OCI-LY3 (cell line): ENCODE results near the gene MTHFD1.

Experiments
- H2AFZ ChIP-seq: fragments of 200-600, 300-600 bp; shearing (Covaris generic); 2 replicates; pipeline ENCODE4 v1.6.0; 2014; ENCODE audit warnings: antibody characterized with exemption, low read depth, low read length
- H3K27ac ChIP-seq: fragments of 200-600, 300-600 bp; sonication (generic); 2 replicates; pipeline ENCODE4 v1.5.1; 2014; ENCODE audit warnings: mild to moderate bottlenecking, low read length, moderate library complexity, mixed read lengths
- H3K27me3 ChIP-seq: fragments of 200-600, 300-600 bp; sonication (generic); 2 replicates; pipeline ENCODE4 v1.6.1; 2014; ENCODE audit warnings: low read depth, low read length, mixed read lengths
- H3K36me3 ChIP-seq: fragments of 200-600, 300-600 bp; sonication (generic); replicated peaks from 2 replicates; pipeline ENCODE3; 2014; ENCODE audit warnings: low read depth, low read length, mixed read lengths
- H3K4me1 ChIP-seq: fragments of 300-600, 200-600 bp; sonication (generic); 2 replicates; pipeline ENCODE4 v1.6.1; 2014; ENCODE audit warnings: low read length, mixed read lengths
- H3K4me2 ChIP-seq: fragments of 200-600, 300-600 bp; sonication (generic); 2 replicates; pipeline ENCODE4 v1.6.1; 2014; ENCODE audit warnings: low read length, mixed read lengths
- H3K4me3 ChIP-seq: fragments of 300-600, 200-600 bp; sonication (generic); 2 replicates; pipeline ENCODE4 v1.5.1; 2014; ENCODE audit warnings: antibody characterized with exemption, mild to moderate bottlenecking, low read length, moderate library complexity
- H3K79me2 ChIP-seq: fragments of 300-600, 200-600 bp; shearing (Covaris generic); 2 replicates; pipeline ENCODE4 v1.6.1; 2014; ENCODE audit warnings: mild to moderate bottlenecking, low read length, mixed read lengths
- H3K9ac ChIP-seq: fragments of 300-600, 200-600 bp; shearing (Covaris generic); 2 replicates; pipeline ENCODE4 v1.6.0; 2014; ENCODE audit warnings: mild to moderate bottlenecking, low read length, moderate library complexity
- H3K9me3 ChIP-seq: fragments of 200-600, 300-600 bp; shearing (Covaris generic); 2 replicates; pipeline ENCODE4 v1.6.1; 2014; ENCODE audit warnings: low read length, mixed read lengths; ENCODE audit not compliant: insufficient read depth
- H4K20me1 ChIP-seq: fragments of 200-600, 300-600 bp; sonication (generic); 2 replicates; pipeline ENCODE4 v1.6.1; 2016; ENCODE audit warnings: low read length, mixed read lengths; ENCODE audit not compliant: insufficient read depth
- CTCF ChIP-seq: fragments of 200-600, 300-600 bp; sonication (generic); IDR thresholded peaks from 2 replicates; pipeline ENCODE4 v1.5.1; 2014; ENCODE audit warnings: antibody characterized with exemption, low read length, low read depth
- EZH2phosphoT487 ChIP-seq: fragments of 200-600 bp; shearing (Covaris generic); IDR thresholded peaks from 2 replicates; pipeline ENCODE4 v1.6.1; 2018; ENCODE audit warnings: antibody characterized with exemption, mixed run types, low read depth

The MTHFD1 gene

DNA sequence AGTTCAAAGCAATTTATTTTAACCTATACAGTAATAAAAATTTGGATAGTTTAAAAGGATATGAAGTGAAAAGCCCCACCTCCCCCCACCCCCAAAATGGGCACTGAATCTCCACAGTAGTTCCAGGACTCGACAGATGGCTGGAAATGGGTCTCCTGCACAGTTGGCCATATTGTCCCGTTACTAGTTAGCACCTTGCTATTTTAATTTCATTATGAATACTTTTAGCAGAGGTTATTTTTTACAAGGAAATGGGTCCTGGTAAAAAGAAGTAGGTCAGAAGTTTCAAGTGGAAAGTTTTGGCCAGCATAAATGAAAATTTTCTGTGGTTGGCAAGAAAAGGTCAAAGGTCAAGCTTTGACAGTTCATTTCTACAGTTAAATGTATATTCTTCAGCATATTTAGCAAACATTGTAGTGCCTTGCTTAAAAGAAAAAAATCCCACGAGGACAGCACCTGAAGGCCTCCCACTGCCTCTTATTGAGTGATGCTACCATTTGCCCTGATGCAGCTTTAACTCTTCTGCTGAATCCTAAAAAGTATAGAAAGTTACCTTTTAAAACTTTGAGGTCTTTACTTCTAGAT lies 28.3 kb downstream of the MTHFD1 start:
- no peak overlapping the region for H3K4me3 ChIP-seq
- H2AFZ ChIP-seq, result no peak overlapping the region
- TF ChIP-seq CTCF (no peak), EZH2phosphoT487 (no peak)
- H3K36me3 ChIP-seq, result peaks cover 62% of the 10 kb centered on the region
- H3K9ac ChIP-seq, result no peak overlapping the region
- no peaks in the 10 kb centered on the region for H3K79me2 ChIP-seq
- no peaks in the 10 kb centered on the region for H3K9me3 ChIP-seq
- H3K27ac ChIP-seq, result no peak overlapping the region
- no peaks in the 10 kb centered on the region for H3K4me1 ChIP-seq
- no peaks in the 10 kb centered on the region for H3K27me3 ChIP-seq
- H3K4me2 ChIP-seq, result no peak overlapping the region
- H4K20me1 ChIP-seq, result no peaks in the 10 kb centered on the region

- no peak overlapping the region for H3K4me2 ChIP-seq
- no peaks in the 10 kb centered on the region for H3K9me3 ChIP-seq
- no peak overlapping the region for H3K9ac ChIP-seq
- no peak overlapping the region for H2AFZ ChIP-seq
- no peaks in the 10 kb centered on the region for H4K20me1 ChIP-seq
- H3K4me3 ChIP-seq, result no peak overlapping the region
- H3K27ac ChIP-seq, result no peak overlapping the region
- no peaks in the 10 kb centered on the region for H3K27me3 ChIP-seq
- H3K79me2 ChIP-seq, result no peaks in the 10 kb centered on the region
- peaks cover 64% of the 10 kb centered on the region for H3K36me3 ChIP-seq
- TF ChIP-seq CTCF (no peak), EZH2phosphoT487 (no peak)
- no peaks in the 10 kb centered on the region for H3K4me1 ChIP-seq
Measured at GRCh38 chr14:64417055-64417770, 29.1 kb downstream of the MTHFD1 start.

DNA sequence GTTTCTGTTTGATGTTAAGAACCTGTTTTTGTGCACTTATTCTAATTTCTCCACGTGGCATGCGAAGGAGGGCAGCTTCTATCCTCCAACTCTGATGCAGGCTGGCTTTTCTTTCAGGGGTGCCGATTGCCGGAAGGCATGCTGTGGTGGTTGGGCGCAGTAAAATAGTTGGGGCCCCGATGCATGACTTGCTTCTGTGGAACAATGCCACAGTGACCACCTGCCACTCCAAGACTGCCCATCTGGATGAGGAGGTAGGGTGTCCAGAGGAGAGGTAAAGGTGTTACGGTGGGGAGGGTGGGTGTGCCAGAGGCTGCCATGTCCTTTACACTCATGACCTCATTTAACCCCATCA lies 29.6 kb downstream of the MTHFD1 start:
- Histone ChIP-seq H3K4me1 (no peaks in the 10 kb centered on the region), H3K27me3 (no peaks in the 10 kb centered on the region), H2AFZ (no peak overlapping the region), H3K36me3 (peaks cover 68% of the 10 kb centered on the region), H3K9ac (no peak overlapping the region), H3K4me3 (no peak overlapping the region), H4K20me1 (no peaks in the 10 kb centered on the region), H3K27ac (no peak overlapping the region), H3K4me2 (no peak overlapping the region), H3K9me3 (no peaks in the 10 kb centered on the region), H3K79me2 (no peaks in the 10 kb centered on the region)
- TF ChIP-seq EZH2phosphoT487 (no peak), CTCF (no peak)

- Histone ChIP-seq H3K27me3 (no peaks in the 10 kb centered on the region), H3K9me3 (no peaks in the 10 kb centered on the region), H3K4me2 (no peak overlapping the region), H3K4me1 (no peaks in the 10 kb centered on the region), H3K79me2 (no peaks in the 10 kb centered on the region), H3K36me3 (peaks cover 70% of the 10 kb centered on the region), H3K9ac (no peak overlapping the region), H3K4me3 (no peak overlapping the region), H2AFZ (no peak overlapping the region), H3K27ac (no peak overlapping the region), H4K20me1 (no peaks in the 10 kb centered on the region)
- TF ChIP-seq CTCF (no peak), EZH2phosphoT487 (no peak)
Measured at GRCh38 chr14:64419003-64419402, 30.9 kb downstream of the MTHFD1 start.
